Stimulated activated CD4-positive, alpha-beta T cell treated with anti-CD3 and anti-CD28 coated beads, Interleukin-2, amount 100 ng/mL, for 24 hours (primary cell): ENCODE measurements around the gene PRKAG1.
"Not testable (repeated sequence)": the region's sequence is repeated elsewhere in the genome, so short reads cannot be mapped to it uniquely, and the experiment has no call there.

ENCODE experiments used
- DNase-seq, 2 donors: peaks; one replicate each; pipeline ENCODE4 v3.0.0-alpha.2; 2020

The PRKAG1 gene

DNA sequence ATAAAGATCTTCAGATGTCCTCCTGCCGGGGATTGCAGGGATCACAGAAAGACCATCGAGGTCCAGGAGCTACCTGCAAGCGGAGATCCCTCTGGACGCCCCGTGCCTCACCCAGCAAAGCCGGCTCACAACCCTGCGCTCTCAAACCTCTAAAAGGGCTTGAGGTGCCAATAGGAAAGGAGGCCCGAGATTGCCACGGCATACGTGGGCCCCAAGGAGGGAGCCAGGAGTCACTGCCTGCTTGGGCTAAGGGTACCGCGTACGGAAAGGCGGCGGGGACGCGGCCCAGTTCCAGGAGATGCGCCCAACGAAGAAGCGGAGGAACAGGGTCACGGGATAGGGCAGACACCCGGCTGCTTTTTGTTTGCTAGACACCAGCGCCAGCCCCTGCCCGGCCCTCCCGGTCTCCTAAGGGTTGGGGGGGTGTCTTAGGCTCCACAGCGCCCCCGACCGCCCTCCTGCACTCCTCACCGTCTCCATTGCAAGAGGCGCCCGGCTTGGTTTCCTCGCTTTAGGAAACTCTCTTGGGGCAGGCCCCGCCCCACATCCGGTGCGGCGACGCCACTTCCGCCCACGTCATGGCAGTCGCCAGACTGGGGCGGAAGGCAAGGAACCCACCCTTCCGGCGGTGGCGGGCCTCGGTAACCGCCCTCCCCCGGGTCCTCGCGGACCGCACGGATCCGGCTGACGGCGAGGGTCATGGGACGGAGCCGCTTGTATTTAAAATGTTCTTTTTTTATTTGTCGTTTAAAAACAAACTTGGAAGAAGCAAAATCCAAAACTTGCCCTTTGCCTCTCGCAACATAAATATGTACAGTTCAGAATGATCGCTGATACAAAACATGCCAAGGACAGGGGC, at the start of gene PRKAG1:
Gene PRKAG1, minus strand, starts transcription at position 516 of the 859 bp plus-strand sequence. Its CDS starts 36 bp downstream, at position 480.
- peak; percentile 94 to 95 for DNase-seq

DNA sequence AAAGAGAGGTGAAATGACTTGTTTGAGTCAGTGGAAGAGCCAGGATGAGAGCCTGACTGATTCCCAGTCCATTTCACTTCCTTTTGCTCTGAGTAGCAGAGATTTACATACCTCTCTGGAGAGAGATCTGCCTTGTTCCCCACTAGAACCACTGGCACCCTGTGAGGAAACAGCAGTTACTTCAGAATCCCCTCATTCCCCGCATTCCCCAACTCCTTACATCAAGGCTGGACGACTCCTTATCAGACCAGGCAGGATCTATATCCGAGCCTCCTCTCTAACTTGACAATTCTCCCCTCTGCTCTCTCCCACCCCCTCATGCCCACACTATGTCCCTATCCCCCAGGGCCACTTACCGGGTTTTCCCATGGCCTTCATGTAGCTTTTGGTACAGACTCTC, 47.5 kb upstream of the PRKAG1 start:
- no peak for DNase-seq

DNA sequence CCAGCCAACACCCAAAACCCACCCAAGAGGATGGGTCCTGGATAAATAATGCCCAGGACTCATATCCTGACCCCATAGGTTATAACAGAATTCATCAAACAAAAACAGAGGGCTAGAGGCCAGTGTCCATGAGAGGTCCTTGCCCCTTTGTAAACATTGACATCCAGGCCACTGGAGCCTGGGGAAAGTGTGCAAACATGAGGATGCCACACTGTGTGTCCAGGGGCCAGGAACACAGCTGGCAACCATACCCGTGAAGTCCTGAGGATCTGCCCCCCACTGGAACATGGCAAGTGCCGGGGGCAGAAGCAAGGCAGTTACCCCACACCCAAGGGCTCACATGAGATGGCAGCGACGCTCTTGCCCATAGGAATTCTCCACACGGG, 46.2 kb upstream of the PRKAG1 start:
- no peak for DNase-seq

DNA sequence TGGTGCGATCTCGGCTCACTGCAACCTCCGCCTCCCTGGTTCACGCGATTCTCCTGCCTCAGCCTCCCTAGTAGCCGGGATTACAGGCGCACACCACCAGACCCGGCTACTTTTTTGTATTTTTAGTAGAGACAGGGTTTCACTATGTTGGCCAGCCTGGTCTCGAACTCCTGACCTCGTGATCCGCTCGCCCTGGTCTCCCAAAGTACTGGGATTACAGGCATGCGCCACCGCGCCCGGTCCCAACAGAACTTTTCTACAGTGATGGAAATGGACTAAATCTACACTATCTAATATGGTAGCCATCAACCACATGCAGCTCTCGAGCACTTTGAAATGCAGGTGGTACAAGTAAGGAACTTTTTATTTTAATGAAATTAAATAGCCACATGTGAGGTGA, 43.3 kb upstream of the PRKAG1 start:
- DNase-seq: not testable (repeated sequence)

DNA sequence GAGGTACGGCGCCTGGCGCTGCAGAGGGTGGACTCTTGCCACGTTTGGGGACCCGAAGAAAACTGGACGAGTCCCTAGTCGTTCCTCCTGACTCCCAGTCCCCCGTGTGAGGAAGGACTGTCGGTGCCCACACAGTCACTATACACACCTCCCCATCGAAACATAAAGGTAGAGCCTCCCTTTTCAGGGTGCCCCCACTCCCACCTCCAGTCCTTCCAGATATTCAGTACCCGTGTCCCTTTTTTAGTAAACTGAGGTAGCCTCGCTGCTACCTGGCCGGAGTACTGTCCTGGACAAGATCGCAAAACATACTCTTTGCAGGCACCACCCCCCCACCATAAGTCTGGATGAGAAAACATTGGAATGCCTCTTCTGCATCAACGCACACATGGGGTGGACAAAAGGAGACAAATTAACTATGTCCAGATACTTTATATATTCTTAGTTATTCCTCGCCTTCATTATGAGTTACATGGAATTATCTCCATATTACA, 42.6 kb upstream of the PRKAG1 start:
- DNase-seq: no peak

DNA sequence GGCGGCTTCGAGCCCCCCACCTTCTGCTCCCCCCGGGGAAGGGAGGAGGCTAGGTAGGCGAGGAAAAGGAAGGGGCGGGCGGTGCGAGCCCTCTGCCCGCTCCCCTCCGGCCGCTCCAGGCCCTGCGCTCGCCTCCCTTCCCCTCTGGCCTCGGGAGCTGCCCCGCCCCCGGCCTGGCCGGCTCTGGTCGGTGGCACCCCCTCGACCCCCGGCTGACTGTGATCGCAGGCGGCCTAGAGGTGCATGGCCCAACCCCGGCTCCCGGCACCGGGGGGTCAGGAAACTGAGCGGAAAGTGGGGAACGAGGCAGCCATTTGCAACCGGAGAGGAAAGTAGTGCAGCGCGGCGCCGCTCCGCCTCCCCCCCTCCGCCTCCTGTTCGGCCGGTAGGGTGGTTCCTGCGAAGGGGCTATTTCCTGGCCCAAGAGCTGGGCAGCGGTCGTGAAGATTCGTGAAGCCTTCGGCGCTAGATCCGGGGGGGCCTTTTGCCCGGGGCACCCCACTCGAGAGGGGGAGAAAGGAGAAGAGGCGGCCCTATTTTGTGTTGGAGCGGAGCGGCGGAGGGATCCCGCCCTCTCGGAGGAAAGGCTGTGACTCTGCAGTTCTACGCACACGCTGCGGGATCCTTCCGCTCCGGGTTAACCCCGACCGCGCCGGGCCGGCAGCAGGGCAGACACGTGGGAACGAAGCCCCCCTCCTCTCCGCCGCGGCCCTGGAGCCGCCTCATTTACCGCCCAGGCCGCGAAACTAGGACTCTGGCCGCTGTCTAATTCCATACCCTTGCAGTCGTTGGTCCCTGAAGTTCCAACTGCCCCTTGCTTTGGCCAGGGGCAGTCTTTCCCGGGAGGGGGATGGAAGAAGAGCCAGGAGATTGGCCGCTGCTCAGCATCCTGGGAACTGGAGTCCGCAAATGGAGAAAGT, 41.9 kb upstream of the PRKAG1 start, which contains the start of gene KMT2D:
Gene KMT2D, minus strand, starts transcription at position 558 of the 920 bp plus-strand sequence. CDS start 5,470 bp downstream, outside the sequence.
- peak; percentile 89 to 91 for DNase-seq

DNA sequence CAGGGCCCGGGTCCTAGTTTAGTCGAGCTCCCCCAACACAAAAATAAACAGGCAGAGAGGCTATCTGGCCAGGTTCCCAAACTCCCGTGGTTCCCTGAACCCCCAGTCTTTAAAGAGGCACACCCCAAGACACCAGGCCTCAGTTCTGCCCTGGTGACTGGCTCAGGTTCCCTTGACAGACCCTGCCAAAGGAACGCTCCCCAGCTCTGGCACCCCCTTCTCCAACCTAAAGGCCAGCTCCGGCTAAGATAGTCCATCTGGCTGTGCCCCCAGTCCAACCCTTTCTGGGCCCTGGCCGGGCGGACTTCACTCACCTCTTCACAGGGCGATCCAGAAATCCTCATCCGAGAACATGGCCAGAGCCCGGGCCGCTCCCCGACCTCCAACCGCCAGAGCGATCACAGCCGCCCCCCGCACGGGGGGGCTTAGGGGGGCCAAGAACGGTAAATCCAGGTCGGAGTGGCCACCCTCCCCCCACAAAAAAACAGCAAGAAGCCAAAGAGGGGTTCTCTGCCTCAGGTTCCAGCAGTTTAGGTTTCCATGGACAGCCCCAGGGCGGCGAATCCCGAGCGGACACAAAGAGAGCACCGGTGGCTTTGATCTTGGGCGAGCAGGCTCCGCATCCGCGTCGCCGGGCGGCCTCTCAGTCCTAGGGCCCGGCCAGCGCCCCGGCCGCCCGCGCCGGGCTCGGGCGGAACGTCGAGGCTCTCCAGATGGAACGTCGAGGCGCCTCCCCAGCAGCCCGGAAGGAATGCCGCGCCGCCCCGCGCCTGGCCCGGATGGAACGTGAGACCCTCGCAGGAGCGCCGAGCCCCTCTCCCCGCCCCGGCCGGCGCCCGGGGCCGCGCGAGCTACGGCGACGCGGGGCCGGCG, 41.0 kb upstream of the PRKAG1 start:
- DNase-seq: peak; percentile 27 to 36

DNA sequence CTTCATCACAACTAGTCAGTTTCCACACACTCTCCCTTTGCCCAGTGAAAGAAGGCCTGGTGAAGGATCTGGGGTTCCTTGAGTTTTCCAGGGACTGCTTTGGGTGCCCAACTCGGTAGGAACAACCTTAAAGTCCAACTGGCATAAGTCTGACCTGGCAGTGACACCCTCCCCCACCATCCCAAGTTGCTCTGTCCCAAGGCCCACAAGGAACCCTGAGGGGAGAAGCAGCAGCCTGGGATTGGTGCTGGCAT, 40.4 kb upstream of the PRKAG1 start:
- DNase-seq: no peak

DNA sequence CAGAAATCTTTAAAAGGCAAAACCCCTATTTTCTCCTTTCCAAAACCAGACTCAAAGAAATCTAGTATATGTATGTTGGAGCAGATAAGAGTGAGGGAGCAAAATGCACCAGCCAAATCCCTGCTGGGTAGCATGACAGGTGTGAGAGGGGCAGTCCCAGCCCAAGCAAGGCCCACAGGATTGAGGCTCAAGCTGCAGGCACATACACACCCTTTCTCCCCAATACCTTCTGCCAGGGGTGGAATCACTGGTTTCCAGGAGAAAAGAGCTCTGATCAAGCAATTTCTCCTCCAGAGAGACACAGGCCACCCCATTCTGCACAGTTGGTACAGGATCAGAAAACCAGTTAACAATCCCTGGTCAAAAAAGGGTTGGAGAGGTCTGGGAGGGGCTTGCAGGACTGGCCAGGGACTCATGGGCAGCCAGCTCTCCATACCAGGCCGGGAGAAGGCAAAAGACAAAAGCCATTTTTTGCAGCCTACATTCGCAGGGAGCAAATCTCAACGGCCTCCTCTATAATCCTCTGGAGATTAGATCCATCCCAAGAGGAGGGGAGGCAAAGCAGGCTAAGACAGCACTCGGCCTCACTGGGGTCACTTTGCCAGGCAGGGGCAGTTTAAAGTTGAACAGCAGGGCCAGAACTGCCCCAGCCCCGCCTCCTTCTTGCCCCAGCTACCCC, 39.9 kb upstream of the PRKAG1 start:
- DNase-seq: no peak

DNA sequence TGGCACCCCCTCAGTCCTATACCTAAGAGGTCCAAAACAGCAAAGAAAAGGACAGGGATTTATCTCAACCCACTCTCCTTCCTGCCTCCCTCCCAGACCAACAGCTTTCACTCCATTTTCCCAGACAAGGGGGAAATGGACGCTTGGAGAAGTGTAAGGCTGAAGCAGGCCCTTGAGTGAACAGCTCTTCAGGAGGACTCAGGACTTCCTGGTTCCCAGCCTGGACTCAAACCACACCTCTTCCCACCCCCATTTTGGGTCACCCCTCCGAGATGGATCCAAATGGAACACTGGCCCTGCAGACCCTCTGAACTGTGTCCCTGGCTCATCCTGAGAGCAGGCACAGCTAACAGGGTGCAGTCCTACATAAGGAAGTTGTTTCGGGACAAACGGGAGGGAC, 39.3 kb upstream of the PRKAG1 start:
- no peak for DNase-seq

DNA sequence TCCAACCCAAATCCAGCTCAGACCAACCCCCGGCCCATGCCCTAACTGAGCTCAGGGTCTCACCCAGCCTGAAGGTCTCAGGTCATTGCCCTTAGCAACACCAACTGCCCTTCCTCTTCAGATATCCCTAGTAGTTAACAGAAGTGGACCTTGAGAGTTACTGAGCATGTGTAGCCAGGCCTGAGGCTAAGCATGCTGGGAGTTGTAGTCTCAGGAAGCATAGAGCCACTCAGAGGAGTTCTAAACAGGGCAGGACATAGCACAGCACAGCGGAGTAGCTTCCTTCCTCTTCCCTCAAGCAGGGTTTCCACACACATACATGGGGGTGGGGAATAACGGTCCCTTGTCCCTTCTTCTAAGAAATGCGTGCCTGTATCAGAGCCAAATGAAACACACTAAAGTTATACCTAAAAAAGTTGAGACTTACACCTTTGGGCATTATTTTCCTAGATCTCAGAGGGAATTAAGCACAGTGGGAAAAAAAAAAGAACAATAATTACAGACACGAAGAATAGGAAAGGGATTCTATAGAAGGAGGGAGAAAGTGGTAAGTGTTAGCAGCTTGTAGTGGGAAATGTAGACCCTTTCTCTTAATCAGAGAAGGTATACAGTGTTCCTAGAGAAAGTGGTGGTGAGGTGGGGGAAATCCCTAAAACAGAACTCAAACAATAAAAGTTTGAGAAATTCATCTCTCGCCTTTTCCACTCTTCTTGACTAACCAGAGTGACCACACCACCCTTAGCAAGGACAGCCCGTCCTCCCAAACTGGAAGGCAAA, 37.6 kb upstream of the PRKAG1 start:
- DNase-seq: peak; percentile 40 to 50

DNA sequence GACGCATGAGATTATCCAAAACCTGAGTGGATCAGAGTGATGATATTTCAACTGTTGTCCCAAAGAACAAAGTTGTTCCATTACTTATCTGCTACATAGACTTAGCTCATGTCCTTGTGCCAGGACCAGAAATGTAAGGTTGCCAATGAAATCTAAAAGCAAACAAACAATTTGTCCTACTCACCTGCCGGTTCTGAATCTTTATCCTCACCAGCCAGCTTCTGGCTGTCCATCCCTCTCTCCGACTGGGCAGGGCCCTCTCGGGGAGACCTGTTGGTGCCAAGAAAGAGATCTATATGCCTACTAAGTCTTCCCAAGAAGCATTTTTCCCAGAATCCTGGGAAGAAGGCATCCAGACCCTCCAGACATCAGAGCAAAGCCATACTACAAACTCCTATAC, 36.5 kb upstream of the PRKAG1 start:
- DNase-seq: no peak

DNA sequence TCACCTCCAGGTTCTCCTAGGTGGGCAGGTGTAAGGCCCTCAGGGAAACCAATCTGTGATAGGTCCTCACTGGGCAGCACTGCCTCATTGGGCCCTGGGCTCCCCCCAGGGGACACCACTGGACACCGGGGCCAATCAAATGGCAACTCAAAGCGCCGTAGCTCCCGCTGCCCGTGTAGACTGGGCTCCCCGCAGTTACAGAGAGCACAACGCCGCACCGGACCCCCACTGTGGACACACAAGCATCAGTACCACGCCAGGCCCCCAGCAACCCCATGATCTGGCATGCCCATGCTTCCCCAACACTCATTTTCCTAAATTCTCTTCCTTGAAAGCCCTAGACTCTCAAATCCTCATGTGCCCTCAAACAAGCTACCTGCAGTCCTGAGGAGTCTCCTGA, 35.9 kb upstream of the PRKAG1 start:
- DNase-seq: no peak

DNA sequence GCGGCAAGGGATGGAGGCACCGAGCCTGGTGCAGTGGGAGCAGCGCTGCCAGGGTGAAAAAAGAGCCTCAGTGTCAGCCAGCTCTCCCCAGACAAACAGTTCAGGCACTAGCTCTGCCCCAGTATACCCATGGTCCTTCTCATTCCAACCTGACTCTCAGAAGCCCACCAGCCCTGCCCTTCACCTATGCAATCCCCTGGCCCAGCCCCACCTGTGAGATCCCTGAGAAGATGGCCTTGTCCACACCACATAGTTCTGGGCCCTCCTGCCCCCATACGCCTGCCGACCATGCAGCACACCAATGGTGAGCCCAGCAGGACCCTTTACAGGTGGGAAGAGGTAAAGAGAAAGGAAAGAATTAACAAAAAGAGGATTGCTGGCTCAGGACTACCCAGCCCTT, 35.5 kb upstream of the PRKAG1 start:
- DNase-seq: no peak

DNA sequence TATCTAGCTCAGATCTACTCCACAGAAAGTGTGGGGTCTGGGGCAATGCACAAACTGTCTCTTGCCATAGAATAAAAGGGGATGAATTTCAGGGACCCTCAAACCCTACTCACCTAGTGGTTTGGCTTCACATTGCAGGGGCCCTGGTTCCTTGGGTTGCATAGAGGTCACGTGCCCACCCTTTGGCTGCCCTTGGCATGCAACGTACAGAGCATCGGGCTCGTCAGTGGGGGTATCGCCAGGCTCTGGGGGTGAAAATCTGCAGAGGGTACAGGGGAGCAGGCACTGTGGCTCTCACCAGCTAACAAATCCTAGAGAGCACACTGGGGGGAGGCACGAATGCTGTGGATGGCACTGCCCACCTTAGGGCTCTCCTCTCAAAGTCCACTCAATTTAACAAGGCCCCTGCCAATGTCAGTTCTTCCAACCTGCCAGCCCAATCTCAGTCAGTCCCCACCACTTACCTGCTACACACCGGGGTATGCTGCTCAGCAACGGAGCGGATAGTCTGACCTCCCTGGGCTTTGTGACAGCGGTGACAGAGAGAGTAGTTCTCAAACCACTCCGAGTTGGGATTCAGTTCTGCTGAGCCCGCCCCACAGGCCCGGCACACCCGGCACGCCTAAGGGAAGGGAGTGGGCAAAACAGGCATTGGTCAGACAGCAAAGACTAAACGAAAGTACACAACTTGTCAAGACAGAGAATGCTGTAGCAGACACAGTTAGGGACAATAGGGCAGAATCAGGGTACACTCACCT, 34.1 kb upstream of the PRKAG1 start:
- DNase-seq: no peak

DNA sequence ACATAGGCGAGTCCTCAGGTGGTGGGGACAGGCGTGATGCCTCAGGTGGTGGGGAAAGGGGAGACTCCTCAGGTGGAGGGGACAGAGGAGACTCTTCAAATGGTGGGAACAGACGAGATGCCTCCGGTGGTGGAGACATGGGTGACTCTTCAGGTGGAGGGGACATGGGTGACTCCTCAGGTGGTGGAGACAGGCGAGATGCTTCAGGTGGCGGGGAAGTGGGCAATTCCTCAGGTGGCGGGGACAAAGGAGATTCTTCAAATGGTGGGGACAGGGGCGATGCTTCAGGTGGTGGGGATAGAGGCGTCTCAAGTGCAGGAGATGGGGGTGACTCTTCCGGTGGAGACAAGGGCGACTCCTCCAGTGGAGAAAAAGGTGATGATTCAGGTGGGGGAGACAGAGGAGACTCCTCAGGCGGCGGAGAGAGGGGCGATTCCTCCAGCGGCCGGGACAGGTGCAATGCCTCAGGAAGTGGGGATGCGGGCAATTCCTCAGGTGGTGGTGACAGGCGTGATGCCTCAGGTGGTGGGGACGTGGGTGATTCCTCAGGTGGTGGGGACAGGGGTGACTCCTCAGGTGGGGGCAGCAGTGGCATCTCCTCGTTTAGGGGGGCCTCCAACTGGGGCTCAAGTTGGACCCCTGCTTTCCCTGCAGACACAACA, 33.3 kb upstream of the PRKAG1 start:
- DNase-seq: no peak

DNA sequence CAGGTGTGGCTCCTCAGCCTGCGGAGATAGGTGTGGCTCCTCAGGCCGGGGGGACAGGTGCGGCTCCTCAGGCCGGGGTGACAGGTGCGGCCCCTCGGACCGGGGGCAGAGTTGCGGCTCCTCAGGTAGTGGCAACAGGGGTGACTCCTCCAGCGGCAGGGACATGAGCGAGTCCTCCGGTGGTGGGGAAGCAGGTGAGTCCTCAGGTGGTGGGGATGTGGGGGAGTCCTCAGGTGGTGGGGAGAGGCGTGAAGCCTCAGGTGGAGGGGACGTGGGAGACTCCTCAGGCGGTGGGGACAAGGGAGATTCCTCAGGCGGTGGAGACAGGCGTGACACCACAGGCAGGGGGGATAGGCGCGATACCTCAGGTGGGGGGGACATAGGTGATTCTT, 32.8 kb upstream of the PRKAG1 start:
- no peak for DNase-seq

DNA sequence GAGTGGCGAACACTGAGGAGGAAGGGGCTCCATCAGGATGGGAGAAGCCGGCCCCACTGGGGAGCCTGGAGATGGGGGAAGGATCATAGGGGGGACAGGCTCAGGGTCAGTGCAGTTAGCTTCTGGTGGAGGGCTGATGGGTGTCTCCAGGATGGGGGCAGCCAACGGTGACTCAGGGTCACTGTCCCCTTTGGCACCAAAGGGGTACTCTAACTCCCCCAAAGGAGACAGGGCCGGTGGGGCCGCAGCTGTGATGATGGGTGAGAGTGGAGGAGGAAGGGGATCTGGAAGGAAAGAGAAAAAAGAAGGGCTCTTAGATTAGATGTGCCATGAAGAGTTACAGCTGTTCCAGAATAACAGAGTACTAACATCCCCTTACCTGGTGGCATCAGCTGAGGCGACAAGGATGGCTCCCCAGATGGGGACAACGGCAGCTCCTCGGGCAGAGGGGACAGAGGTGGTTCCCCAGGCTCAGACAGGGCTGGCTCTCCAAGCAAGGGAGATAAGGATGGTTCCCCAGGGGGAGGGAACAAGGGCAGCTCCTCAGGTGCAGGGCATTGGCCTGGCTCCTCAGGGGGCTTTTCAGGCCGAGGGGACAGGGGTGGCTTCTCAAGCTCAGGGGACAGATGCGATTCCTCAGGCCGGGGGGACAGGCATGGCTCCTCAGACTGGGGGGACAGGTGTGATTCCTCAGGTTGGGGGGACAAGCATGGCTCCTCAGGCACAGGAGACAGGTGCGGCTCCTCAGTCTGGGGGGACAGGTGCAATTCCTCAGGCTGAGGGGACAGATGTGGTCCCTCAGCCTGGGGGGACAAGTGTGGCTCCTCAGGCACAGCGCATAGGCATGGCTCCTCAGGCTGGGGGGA, 32.2 kb upstream of the PRKAG1 start:
- DNase-seq: no peak
